CD4-positive, alpha-beta T cell treated with Interleukin-4 for 4 hours (primary cell): ENCODE measurements around the gene PDS5B.
A peak's percentile ranks its signal among the peaks of the same experiment; 100 is the strongest.

ENCODE experiments used
- DNase-seq: peaks from one replicate; pipeline ENCODE4 v3.0.0-alpha.2; 2020

PDS5B gene

DNA sequence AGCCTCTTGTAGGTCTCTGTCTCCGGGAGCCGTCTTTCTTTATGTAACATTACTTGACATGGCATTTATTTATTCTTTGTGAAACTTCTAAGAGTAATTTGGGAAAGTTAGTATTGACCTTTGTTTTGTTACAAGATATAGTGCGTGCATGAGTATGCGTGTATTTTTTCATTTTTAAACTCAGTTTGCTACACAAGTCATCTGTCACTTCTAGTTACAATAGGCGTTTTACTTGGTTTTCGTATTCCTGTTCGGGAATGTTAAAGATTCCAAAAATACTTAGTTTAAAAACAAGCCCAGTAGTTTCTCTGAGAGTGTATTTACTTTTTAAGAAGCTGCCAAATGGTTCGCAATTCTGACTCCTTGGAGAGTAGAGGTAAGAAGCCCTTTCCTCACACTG is 3.2 kb downstream of the PDS5B start:
- no peak for DNase-seq

DNA sequence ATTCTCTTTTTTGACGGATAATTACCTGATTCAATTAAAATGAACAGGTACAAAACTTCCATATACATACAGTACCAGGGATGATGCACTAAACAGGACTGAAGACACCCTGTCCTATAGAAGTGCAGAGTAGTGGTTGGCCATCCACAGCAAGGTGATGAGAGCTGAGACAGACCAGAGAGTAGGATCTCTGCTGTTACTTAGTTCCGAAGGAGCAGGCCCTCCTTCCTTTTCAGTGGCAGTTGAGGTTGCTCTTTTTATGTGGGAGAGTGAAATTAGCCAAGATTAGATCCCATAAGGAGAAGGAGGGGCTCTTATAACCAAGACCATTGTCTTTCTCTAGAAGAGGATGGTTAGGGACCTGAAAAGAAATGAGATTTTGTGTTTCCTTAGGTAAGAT is 4.0 kb downstream of the PDS5B start:
- no peak for DNase-seq

DNA sequence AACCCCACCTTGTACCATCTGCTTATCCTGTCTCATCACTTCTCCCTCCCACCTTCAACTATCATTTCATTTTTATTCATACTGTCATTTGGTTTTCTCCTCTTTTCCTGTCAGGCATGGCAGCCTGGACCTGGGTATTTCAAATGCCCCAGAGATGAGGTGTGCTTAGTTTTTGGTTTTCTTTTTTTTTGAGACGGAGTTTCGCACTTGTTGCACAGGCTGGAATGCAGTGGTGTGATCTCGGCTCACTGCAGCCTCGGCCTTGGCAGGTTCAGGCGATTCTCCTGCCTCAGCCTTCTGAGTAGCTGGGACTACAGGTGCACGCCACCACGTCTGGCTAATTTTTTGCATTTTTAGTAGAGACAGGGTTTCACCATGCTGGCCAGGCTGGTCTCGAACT is 5.8 kb downstream of the PDS5B start:
- no peak for DNase-seq

DNA sequence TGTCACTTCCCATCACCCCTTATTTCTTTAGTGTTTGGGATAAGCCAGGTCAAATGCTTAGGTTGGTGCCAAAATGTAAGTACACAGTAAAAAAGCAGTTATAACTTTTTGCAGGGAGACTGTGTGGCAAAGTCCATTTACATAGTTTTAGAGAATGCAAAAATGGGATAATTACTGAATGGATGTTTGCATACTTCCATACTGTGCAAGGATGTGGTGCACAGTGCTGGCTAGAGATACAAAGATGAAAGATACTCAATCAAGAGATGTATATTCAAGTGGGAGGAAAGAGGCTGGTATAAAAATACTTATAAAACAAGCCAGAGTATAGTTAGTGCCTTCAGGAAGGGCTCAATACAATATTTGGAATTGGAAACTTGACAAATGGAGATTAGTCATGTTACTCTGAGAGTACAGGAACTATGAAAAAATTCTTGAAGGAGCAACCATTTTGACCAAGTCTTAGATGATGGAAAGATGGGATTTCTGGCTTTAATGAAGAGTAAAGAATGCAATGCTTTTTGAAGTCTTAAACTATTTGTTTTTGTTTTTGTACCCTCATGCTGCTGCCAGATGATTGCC is 8.0 kb downstream of the PDS5B start:
- DNase-seq, result no peak

DNA sequence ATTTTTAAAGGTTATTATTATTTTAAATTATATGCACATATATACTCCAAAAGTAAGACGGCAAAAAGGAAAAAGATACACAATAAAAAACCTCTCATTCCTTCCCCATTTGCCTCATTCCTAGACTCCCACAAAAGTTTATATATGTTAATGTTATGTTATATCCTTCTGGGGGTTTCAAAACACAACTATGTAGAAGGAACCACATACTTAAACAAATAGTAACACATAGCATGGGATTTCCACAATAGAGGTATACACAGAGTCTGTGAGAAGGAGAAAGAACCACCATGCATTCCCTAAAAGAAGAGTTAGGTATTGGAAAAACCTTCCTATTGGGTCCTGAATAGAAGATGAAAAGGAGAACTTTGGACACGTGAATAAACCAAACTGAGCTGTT is 9.1 kb downstream of the PDS5B start:
- no peak for DNase-seq

DNA sequence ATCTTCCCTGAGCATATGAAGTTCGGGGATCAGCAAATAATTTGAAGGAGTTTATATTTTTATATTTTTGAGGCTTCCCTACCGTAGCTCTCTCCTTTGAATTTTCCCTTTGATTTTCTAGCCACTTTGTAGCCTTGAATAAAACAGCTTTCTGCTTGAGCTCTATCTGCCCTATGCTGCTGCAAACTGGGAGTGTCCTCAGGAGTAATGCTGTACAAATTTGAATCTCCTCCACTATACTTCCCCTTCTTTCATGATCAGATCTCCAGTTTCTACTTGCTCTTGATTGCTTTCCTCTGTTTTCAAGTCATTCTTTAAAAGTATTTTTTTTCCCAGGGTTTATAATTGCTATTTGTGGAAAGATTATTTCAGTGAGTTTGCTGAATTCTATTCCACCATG is 14.6 kb downstream of the PDS5B start:
- DNase-seq, result no peak

DNA sequence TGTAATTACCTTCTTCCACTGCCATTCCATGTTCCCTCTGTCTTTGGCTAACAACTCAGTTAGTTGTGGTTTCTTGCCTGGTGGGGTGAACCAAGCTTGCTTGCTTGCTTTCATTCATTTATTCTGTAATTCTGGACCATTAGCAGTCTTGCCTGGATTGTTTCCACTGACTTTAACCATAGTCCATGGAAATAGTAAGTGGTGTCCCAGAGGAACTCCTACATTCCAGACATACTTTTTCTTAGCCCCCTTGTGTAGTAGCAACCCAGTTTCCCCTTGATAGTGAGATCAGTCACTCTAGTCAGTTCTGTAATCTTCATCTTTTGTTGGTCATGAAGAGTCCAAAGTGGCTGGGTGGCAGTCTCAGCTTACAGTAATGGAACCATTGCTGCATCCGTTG is 23.2 kb downstream of the PDS5B start:
- DNase-seq, result no peak

DNA sequence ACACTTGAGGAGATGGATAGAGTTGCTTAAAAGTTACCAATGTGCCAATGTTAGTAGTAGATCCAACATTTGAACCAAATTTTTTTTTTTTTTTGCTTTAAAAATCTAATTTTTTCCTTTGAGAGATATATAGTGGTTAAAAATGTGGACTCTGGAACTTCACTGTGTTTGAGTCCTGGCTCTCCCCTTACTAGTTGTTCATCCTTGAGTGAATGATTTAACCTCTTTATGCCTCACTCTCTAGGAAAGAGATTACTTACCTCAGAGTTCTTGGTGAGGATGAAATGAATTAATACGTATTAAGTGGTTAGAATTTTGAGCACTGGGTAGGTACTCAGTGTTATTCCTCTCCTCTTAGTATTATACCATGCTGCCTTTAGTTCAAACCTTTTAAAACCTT is 24.3 kb downstream of the PDS5B start:
- no peak for DNase-seq

DNA sequence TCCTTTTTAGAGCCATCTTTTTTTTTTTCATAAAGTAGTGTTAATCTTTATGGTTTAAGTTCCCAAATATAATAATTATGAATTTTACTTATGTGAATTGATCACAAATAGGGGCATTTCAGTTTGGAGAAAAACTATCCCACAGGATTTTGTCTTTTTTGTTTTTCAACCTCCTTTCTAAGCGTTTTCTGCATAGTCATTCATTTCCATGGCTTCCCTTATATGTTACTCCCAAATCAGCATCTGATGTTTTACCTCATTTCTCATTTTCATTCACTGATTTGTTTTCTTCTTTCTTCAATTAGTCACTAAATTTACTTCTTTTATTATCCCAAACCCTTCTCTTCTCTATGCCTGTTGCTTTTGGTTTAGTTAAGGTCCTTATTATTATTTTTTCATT is 24.7 kb downstream of the PDS5B start:
- no peak for DNase-seq

DNA sequence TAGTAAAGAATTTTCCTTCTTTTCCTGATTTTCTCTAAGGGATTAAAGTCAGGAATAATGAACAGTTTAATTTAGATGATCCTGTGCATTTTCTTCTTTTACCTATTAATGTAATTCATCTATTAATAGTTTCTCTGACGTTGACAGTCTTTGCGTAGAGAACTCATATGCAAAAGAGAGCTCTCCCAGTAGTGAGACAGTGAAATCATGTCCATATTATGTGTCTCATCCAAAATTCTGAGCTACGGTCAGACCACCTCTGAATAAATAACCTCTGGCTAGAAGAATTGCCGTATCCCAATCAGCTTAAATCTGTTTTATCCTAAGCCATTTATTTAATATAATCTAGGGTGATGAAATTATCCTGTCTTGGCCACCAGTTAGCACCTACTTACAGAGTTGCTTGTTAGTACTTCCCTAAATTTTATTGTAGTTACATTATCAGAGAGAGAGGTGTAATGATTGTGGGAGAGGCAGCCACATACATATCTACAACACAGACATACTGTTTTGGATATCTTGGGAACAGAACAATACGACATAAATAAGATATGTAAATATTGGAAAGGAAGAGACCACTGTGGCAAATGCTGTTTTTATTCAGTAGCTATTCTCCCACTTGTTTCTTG is 30.7 kb downstream of the PDS5B start:
- no peak for DNase-seq

DNA sequence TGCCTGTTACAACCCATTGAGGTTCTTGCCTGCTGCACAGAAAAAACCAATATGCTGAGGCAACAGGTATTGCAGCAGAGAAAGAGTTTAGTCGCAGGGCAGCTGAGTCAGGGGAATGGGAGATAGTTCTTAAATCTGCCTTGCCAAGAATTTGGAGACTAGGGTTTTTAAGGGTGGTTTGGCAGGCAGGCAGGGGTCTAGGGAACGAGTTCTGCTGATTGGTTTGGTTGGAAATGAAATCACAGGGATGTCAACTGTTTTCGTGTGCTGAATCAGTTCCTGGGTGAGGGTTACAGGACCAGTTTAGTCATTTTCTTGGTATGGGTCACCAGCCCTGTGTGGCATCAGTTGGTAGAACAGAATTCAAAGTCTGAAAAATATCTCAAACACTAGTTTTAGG is 36.6 kb downstream of the PDS5B start:
- no peak for DNase-seq

DNA sequence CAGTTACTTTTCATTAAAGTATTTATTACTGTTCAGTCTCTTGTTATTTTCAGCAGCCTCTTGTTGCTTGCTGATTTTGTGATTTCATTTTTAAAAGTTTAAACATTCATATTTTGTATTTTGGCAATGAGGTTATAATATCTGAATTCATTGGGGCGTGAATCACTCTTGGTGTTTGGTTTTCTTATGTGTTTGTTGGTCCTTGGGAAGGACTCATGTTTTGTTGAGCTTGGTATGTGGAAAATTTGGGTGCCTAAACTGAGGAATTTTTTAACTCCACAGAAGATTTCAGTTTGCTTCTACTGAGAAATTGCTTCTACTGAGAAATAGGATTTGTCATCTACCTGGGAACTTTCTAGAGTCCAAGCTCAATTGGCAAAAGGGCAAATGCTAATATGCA is 38.2 kb downstream of the PDS5B start:
- no peak for DNase-seq

DNA sequence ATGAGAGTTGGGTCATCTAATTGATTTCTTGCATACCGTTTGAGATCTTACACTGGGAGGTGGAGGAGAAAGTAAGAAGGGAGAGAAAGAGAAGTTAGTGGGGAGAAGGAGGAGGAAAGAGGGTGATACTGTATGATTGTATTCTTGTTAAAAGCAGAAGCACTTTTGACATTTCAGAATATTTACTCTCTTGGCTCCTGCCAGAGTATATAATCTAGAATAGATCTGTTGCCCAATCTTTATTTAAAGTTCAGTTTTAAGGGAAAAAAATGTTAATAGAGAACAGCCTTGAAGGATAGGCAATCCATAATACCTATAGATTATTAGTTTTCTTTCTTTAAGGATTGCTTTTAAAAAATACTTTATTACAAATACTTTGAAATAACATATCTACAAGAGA is 41.5 kb downstream of the PDS5B start:
- DNase-seq, result no peak

DNA sequence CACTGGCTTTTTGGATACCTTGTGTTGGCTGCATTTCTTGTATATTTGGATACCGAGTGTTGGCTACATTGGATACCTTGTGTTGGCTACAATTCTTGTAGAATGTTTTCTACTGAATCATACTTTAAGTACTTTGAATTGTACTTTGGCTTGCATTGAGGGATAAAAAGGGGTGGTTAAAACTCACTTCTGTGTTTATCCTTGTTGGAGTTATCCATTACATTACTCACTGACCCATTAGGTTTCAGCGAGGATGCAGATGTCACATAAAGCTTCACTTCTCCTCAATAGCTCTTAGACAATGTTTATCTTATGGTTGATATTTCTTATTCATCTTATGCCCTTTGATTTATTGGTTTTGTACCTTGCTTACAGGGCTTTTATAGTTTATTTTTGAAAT is 43.1 kb downstream of the PDS5B start:
- DNase-seq, result no peak

DNA sequence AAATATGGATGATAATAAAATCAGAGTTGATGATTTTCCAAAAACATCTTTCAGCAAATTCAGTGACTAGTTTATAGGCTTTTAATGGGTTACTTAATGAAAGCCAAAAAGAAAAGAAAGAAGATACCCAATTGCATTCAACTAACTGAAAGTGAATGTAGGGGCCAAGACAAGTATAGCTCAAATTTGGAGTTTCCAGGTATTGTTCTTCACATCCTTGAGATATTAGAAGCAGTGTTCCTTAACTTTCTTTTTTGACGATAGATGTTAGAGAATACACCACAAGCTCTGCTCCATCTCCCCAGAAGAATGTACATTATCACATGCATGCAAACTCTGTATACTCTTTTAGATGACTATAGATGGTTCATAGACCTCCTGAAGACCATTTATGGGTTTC is 43.6 kb downstream of the PDS5B start:
- DNase-seq, result no peak

DNA sequence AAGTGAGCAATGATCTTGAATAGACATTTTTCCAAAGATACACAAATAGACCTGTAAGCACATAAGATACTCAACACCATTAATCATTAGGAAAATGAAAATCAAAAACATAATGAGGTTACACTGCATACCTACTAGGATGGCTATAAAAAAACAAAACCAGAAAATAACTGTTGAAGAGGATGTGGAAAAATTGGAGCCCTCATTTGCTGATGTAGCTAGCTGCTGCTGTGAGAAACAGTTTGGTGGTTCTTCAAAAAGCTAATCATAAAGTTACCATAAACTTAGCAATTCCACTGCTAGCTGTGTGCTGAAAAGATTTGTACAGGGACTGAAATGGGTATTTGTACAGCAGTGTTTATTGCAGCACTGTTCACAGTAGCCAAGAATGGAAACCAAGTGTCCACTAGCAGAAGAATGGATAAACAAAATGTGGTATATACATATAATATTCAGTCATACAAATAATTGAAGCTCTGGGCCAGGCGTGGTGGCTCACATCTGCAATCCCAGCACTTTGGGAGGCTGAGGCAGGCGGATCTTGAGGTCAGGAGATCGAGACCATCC is 46.2 kb downstream of the PDS5B start:
- no peak for DNase-seq

DNA sequence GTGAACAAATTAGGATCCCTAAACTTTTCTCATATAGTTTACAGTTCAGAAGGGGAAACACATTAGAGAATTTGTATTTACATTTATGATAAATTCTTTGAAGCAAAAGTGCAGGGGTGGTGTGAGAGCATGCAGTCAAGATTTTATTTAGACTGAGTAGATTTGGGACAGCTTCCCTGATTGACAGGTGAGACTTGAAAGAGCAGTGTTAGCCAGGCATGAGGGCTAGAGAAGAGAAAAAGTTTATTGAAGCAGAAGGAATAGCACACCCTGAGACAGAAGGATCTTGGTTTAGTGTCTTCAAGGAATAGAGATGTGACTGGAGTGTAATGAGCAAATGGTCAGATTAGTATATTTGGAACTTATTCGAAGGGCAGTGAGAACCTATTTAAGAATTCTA is 50.5 kb downstream of the PDS5B start:
- DNase-seq, result no peak

DNA sequence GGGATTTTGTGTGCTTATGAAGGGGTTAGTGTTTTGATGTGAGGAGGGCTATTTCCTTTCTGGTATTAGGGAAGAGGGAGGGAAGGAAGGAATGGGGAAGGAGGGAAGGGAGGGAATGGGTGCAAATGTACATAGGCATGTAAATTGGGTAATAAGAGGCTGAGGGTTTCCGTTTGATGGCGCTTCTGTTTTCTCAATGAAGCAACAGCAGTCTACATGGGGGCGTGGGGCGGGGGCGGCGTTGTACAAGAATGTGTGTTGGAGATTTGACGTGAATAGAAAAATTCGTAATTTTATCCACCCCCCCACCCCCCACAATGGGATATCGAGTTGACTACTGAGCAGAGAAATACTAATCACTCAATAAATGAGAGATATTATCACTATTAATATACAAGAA is 52.5 kb downstream of the PDS5B start:
- DNase-seq, result no peak

DNA sequence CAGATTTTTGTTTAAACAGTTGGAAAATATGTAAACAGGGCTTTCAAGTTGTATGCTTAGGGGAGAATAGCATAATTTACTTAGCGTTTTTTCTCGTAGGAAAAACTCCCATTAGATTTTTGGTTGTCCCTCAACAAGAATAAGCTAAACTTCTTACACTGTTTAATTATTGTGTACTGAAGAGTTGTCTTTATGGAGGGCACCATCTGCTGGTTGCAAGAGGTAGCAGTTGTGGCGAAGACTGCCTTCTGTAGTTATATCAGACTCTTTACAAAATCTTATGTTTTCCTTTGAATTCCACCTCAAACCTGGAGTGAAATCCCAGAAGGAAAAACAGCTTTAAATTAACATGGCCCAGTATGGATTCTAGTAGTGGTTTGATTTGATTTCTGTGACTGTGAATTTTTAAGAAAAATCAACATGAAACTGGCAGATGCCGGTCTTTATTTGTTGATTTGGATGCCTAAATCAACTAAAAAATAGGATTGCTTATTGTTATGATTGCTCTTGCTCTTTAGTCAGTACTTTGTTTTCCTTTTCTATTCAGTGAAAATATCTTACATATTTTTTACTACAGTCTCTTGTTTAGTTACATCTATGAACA is 53.4 kb downstream of the PDS5B start:
- peak; percentile 71 for DNase-seq

DNA sequence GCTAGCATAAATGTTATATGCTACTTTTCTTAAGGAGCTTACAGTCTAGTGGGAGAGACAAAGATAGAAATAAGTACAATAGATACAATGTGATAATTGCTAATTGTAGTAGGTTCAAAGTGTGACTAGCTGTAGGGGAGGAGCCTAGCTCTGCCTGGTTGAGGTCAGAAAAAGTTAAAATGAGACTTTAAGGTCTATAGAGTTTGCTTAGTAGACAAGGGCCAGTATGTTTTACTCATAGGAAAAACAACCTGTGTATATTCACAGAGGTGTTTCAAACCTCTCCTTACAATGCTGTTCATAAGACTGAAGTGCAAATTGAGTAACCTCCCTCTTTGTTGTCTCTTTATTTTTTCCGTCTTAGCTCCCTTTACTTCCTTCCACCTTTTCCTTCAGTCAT is 56.1 kb downstream of the PDS5B start:
- DNase-seq, result no peak

DNA sequence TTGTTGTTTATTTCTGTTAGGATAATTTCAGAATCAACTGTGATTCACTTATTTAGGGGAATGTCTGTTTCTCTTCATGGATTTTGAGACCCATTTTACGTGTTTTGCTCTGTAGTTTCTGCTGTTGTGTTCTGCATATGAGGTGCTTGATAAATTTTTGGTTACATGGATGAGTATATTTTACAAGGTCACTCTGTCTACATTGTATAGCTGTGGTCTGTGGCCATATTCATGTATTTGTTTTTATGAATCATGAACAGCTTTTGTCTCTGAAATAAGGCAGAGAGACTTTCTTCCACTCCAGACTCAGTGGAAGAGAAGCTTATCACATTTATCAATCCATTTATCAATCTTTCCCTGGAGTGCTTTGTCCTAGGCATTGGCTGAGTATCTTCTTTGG is 56.6 kb downstream of the PDS5B start:
- no peak for DNase-seq

DNA sequence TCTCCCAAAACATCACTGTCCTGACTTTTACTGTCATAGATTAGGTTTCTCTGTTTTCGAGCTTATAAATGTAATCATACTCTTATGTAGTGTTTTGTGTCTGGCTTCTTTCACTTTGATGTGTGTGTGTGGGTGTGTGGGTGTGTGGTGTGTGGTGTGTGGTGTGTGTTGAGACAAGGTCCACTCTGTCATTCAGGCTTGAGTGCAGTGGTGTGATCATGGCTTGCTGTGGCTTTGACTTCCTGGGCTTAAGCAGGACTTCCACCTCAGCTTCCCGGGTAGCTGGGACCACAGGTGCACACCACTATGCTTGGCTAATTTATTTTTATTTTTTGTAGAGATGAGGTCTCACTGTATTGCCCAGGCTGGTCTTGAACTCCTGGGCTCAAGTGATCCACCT is 59.6 kb downstream of the PDS5B start:
- peak; percentile 22 for DNase-seq

DNA sequence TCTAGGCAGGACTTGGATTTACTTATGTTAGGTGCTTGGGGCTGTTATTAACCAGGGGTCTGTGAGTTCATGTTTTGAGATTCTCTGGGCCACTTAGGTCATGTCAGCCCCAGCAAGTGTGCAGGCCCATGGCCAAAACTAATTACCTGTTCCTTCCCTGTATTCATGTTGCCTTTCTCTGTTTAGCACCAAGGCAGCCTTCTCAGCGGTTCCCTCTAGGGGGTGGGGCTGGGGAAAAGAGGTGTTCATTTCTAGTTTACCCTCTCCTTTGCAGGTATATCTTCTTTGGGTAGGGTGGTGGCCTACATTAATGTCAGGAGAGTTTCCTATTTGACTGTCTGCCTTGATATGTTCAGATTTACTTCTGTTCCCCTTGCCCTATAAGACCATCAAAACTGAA is 61.7 kb downstream of the PDS5B start:
- DNase-seq, result no peak

DNA sequence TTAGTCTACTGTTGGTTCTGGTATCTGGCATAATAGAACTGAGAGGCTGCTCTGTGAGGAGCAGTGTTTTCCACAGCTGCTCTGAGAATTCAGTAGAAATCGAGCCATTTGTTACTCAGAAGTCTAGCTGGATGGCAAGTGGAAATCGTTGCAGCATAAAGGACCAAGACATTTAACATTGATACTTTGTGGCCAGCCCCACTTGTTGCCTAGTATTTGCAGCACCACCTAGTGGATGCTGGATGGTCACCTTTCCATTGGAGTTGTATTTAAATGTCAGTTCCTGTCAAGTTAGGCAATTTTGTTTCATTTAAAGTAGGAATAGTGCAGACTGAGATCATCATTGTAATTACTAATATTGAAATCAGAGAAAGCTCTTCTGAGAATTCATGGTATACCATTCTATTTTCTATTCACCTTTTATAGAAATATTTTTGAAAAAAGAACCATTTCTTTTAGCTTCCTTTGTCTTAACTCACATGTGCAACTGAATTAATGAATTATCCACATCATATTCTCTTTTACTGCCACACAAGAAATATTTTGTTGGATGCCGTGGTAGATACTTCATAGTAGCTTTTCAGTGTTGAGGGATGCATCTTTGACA is 64.6 kb downstream of the PDS5B start:
- peak; percentile 75 for DNase-seq
